T-helper 2 cell (primary cell): ENCODE data around the gene EDA.
"Not testable (repeated sequence)": the region's sequence is repeated elsewhere in the genome, so short reads cannot be mapped to it uniquely, and the experiment has no call there.

ENCODE experiments used
- DNase-seq, 5 experiments: peaks; one replicate each; pipeline versions ENCODE4 v3.0.0 to v3.0.0-alpha.2; 2012 to 2022

Gene EDA

GRCh38 chrX:69961365-69962072 lies 345.6 kb downstream of the EDA start:
- DNase-seq: no peak

- no peak for DNase-seq
Observed at GRCh38 chrX:69968950-69969349, 353.0 kb downstream of the EDA start.

- no peak for DNase-seq
Observed at GRCh38 chrX:69969460-69969859, 353.5 kb downstream of the EDA start.

- no peak for DNase-seq
Observed at GRCh38 chrX:69987691-69988090, 371.8 kb downstream of the EDA start.

- peak in 1 of 5 experiments; percentile 27 for DNase-seq
Observed at GRCh38 chrX:69988955-69989394, 373.1 kb downstream of the EDA start.

- no peak for DNase-seq
Observed at GRCh38 chrX:69991685-69992084, 375.8 kb downstream of the EDA start.

- no peak for DNase-seq
Observed at GRCh38 chrX:69993494-69993893, 377.6 kb downstream of the EDA start.

GRCh38 chrX:69995362-69996112 lies 379.6 kb downstream of the EDA start:
- DNase-seq: no peak

GRCh38 chrX:69996113-69996468 lies 380.2 kb downstream of the EDA start:
- no peak for DNase-seq

GRCh38 chrX:69998299-69998698 lies 382.4 kb downstream of the EDA start:
- not testable (repeated sequence) for DNase-seq

- no peak for DNase-seq
Observed at GRCh38 chrX:70001269-70001668, 385.4 kb downstream of the EDA start.

- no peak for DNase-seq
Observed at GRCh38 chrX:70001708-70002341, 385.9 kb downstream of the EDA start.

- DNase-seq: no peak
Observed at GRCh38 chrX:70007946-70008345, 392.0 kb downstream of the EDA start.

- DNase-seq: no peak
Observed at GRCh38 chrX:70009049-70009448, 393.1 kb downstream of the EDA start.

GRCh38 chrX:70009970-70010369 lies 394.1 kb downstream of the EDA start:
- no peak for DNase-seq

GRCh38 chrX:70012756-70013155 lies 396.8 kb downstream of the EDA start:
- no peak for DNase-seq

GRCh38 chrX:70013466-70014381 lies 397.8 kb downstream of the EDA start:
- DNase-seq: no peak

- peak in 1 of 5 experiments; percentile 2 for DNase-seq
Observed at GRCh38 chrX:70016513-70016912, 400.6 kb downstream of the EDA start.

- no peak for DNase-seq
Observed at GRCh38 chrX:70022616-70023015, 406.7 kb downstream of the EDA start.

GRCh38 chrX:70025464-70025863 lies 409.6 kb downstream of the EDA start:
- no peak for DNase-seq

GRCh38 chrX:70026112-70026850 lies 410.4 kb downstream of the EDA start:
- DNase-seq: no peak

GRCh38 chrX:70026851-70027200 lies 410.9 kb downstream of the EDA start:
- no peak for DNase-seq
